GM12878 (cell line): ENCODE results near the gene SSX2IP. TPM values are rescaled to one million over a fixed set of nuclear protein-coding genes. Genes with fewer than 3 reads are reported as not detected.

ENCODE experiments used
- ATAC-seq: fragments of 200-7000 bp; cut with Tn5 transposase; 3 replicates; pipeline ENCODE4 v1.9.1; 2020; ENCODE audit warnings: mild to moderate bottlenecking, moderate library complexity
- BruUV-seq: library from RNA; stranded (reverse); fragments of 400-500 nt; replicated peaks from 2 replicates; lab custom pipeline; 2021; lab: Mats Ljungman, UMichigan
- CTCF ChIA-PET: fragments of 300-600 bp; sonication (Branson Sonifier 250); formaldehyde crosslinking; extraction: SDS; loops from one replicate; lab custom pipeline; 2021; ENCODE audit warnings: inconsistent platforms; lab: Yijun Ruan, JAX
- POLR2A ChIA-PET: fragments of 350-600 bp; formaldehyde crosslinking; extraction: SDS; loops from one replicate; lab custom pipeline; 2021; ENCODE audit warnings: inconsistent platforms; lab: Charles Lee
- RAD21 ChIA-PET: fragments of 300-600 bp; sonication (Branson Sonifier 250); formaldehyde crosslinking; loops from one replicate; lab custom pipeline; 2023; ENCODE audit warnings: antibody characterized with exemption; ENCODE audit not compliant: unreplicated experiment; lab: Charles Lee
- SMC1A ChIA-PET: fragments of 300-600 bp; sonication (Branson Sonifier 250); formaldehyde crosslinking; loops from one replicate; lab custom pipeline; 2023; ENCODE audit not compliant: unreplicated experiment, uncharacterized antibody; lab: Charles Lee
- DNase-seq: peaks from one replicate; pipeline ENCODE4 v3.0.0-alpha.2; 2011; ENCODE audit warnings: low read depth, low spot score
- FAIRE-seq: peaks from 3 replicates; lab custom pipeline; 2011; peaks lifted over from hg19 to GRCh38; lab: Jason Lieb, UNC
- H2AFZ ChIP-seq: 2 replicates; pipeline ENCODE4 v1.6.0; 2011; ENCODE audit warnings: low read depth, low read length, control low read depth; ENCODE audit not compliant: control insufficient read depth
- H3K27ac ChIP-seq: 2 replicates; pipeline ENCODE4 v1.5.1; 2011; ENCODE audit warnings: control low read depth; ENCODE audit not compliant: control insufficient read depth, insufficient read depth
- H3K27me3 ChIP-seq, 2 experiments: replicated peaks in 1 of 2; 2 replicates each; pipeline versions ENCODE4 v1.6.0 to v1.6.1; 2011; ENCODE audit warnings: low read length in 1 of 2; ENCODE audit not compliant: control insufficient read depth in 2 of 2, insufficient read depth in 2 of 2
- H3K36me3 ChIP-seq, 2 experiments: 2 replicates each; pipeline ENCODE4 v1.5.1; 2011; ENCODE audit warnings: low read length in 1 of 2; ENCODE audit not compliant: control insufficient read depth in 2 of 2, insufficient read depth in 2 of 2
- H3K4me1 ChIP-seq: 2 replicates; pipeline ENCODE4 v1.6.1; 2011; ENCODE audit warnings: mild to moderate bottlenecking, low read length, moderate library complexity, mixed read lengths; ENCODE audit not compliant: control insufficient read depth, insufficient read depth
- H3K4me2 ChIP-seq: 2 replicates; pipeline ENCODE4 v1.6.0; 2011; ENCODE audit warnings: control low read depth; ENCODE audit not compliant: control insufficient read depth, insufficient read depth
- H3K4me3 ChIP-seq: fragments of 200-600 bp; sonication (generic); 2 replicates; pipeline ENCODE4 v1.5.1; 2016
- H3K79me2 ChIP-seq: 2 replicates; pipeline ENCODE4 v1.6.0; 2011; ENCODE audit warnings: low read length; ENCODE audit not compliant: control insufficient read depth, insufficient read depth
- H3K9ac ChIP-seq: 2 replicates; pipeline ENCODE4 v1.8.0; 2011; ENCODE audit warnings: low read length, control low read depth, mixed read lengths; ENCODE audit not compliant: control insufficient read depth, insufficient read depth
- H3K9me3 ChIP-seq: replicated peaks from 3 replicates; pipeline ENCODE4 v1.5.1; 2011; ENCODE audit warnings: mild to moderate bottlenecking, low read length; ENCODE audit not compliant: control insufficient read depth, insufficient read depth
- H4K20me1 ChIP-seq: 2 replicates; pipeline ENCODE4 v1.6.0; 2011; ENCODE audit not compliant: control insufficient read depth, insufficient read depth
- BCL11A ChIP-seq: IDR thresholded peaks from 2 replicates; pipeline ENCODE4 v1.6.1; 2011; ENCODE audit warnings: low read depth, low read length
- BMI1 ChIP-seq: fragments of 450-650 bp; IDR thresholded peaks from 2 replicates; pipeline ENCODE4 v1.6.1; 2016; ENCODE audit warnings: mild to moderate bottlenecking, moderate library complexity, borderline replicate concordance
- E4F1 ChIP-seq: fragments of 450-650 bp; IDR thresholded peaks from 2 replicates; pipeline ENCODE4 v1.6.1; 2018; ENCODE audit warnings: borderline replicate concordance, mild to moderate bottlenecking; ENCODE audit not compliant: partially characterized antibody
- IRF3 ChIP-seq: fragments of 450-650 bp; IDR thresholded peaks from 2 replicates; pipeline ENCODE4 v1.6.1; 2014; ENCODE audit warnings: mild to moderate bottlenecking
- KLF5 ChIP-seq: fragments of 450-650 bp; IDR thresholded peaks from 2 replicates; pipeline ENCODE4 v1.6.1; 2014; ENCODE audit warnings: mild to moderate bottlenecking; ENCODE audit not compliant: partially characterized antibody
- MEF2B ChIP-seq: fragments of 450-650 bp; IDR thresholded peaks from 2 replicates; pipeline ENCODE4 v1.6.1; 2018; ENCODE audit warnings: mild to moderate bottlenecking, moderate library complexity; ENCODE audit not compliant: partially characterized antibody, poor library complexity, severe bottlenecking
- NFIC ChIP-seq: IDR thresholded peaks from 2 replicates; pipeline ENCODE4 v1.6.1; 2012; ENCODE audit warnings: low read depth, mild to moderate bottlenecking, inconsistent platforms, low read length, moderate library complexity
- NR2C1 ChIP-seq: fragments of 450-650 bp; IDR thresholded peaks from 2 replicates; pipeline ENCODE4 v1.6.1; 2017; ENCODE audit warnings: antibody characterized with exemption, mild to moderate bottlenecking, moderate library complexity
- SMARCA5 ChIP-seq: fragments of 450-650 bp; IDR thresholded peaks from 2 replicates; pipeline ENCODE4 v1.6.1; 2017; ENCODE audit warnings: mild to moderate bottlenecking
- SREBF2 ChIP-seq: IDR thresholded peaks from 2 replicates; pipeline ENCODE4 v1.6.1; 2012; ENCODE audit warnings: mild to moderate bottlenecking, low read length
- TBL1XR1 ChIP-seq: IDR thresholded peaks from 2 replicates; pipeline ENCODE4 v1.6.1; 2012; ENCODE audit warnings: low read depth, low read length, improper control_type of control experiment
- ZBTB11 ChIP-seq: fragments of 450-650 bp; formaldehyde crosslinking; IDR thresholded peaks from 2 replicates; pipeline ENCODE4 v1.5.0; 2022; ENCODE audit warnings: mild to moderate bottlenecking, missing genetic modification characterization
- ZNF24 ChIP-seq: fragments of 450-650 bp; IDR thresholded peaks from 2 replicates; pipeline ENCODE4 v1.6.1; 2017; ENCODE audit warnings: antibody characterized with exemption, mild to moderate bottlenecking
- ZNF622 ChIP-seq: fragments of 450-650 bp; IDR thresholded peaks from 2 replicates; pipeline ENCODE4 v1.6.1; 2017; ENCODE audit warnings: mild to moderate bottlenecking, inconsistent platforms
- ZZZ3 ChIP-seq: IDR thresholded peaks from 2 replicates; pipeline ENCODE4 v1.6.1; 2011; ENCODE audit warnings: low read depth; ENCODE audit not compliant: control insufficient read depth, insufficient read length
- WGBS: methylation state at CpG from one replicate; pipeline ENCODE4 v1.1.6; 2016; ENCODE audit warnings: low lambda C conversion rate; ENCODE audit not compliant: insufficient replicate concordance, insufficient coverage; ENCODE audit errors: missing lambda C conversion rate; 5-methylcytosine and 5-hydroxymethylcytosine counted together
- in situ Hi-C: fragments of 300-500 bp; cut with MboI; formaldehyde crosslinking; loops from 9 replicates; pipeline ENCODE4 v1.14.3; 2018; ENCODE audit warnings: mixed read lengths
- intact Hi-C: fragments of 100-400 bp; cut with micrococcal nuclease; formaldehyde crosslinking; loops from one replicate; pipeline ENCODE4 v1.14.2; 2022; ENCODE audit not compliant: unreplicated experiment
- polyA plus RNA-seq, 11 experiments: library from polyadenylated mRNA; depleted of rRNA in 4 of 11; unstranded in 6 of 11; stranded (reverse) in 5 of 11; fragments of >200 nt; fragmentation: Nextera tagmentation in 4 of 11; fragmentation: Illumina TruSeq in 1 of 11; extraction: Ambion mirVana in 4 of 11; extraction: Trizol in 1 of 11; gene quantifications; 1 replicate in 1 of 11; 2 replicates in 10 of 11; pipeline versions ENCODE4 v1.2.1 to v1.2.3, GENCODE V29; 2011 to 2016; ENCODE audit warnings: inconsistent platforms in 2 of 11, missing spikeins in 2 of 11, low read depth in 1 of 11
- total RNA-seq, 4 experiments: library from RNA; depleted of rRNA in 3 of 4; stranded (reverse); fragments of >200 nt in 3 of 4; fragmentation: Illumina TruSeq in 1 of 4; extraction: Trizol in 1 of 4; gene quantifications; 2 replicates each; pipeline versions ENCODE4 v1.2.1 to v1.2.3, GENCODE V29; 2013 to 2021

Gene SSX2IP
- total and polyA plus RNA-seq, 10 of the 15 experiments (the other 5 are each of a cell fraction or from before 2014, with no cell fraction given) = 3.3 to 14.0 (median 10.4) TPM

GRCh38 chr1:84736944-84737343, 46.7 kb upstream of the SSX2IP start:
- in situ Hi-C loops = no loop called here
- POLR2A ChIA-PET = no interaction called here
- no peak overlapping the region for H3K27ac ChIP-seq
- ATAC-seq (no peak), DNase-seq (no peak), FAIRE-seq (no peak)
- CTCF ChIA-PET = interaction anchor here (0.6 to 1.1 kb wide), 4 partner anchors 56 to 523 kb away, joined by 3 read pairs; partner anchors contain the start of gene C1orf52
- H3K4me2 ChIP-seq = no peak overlapping the region
- H4K20me1 ChIP-seq = no peaks in the 10 kb centered on the region
- H3K9ac ChIP-seq = no peak overlapping the region
- no peak overlapping the region for H3K4me3 ChIP-seq
- SMC1A ChIA-PET = interaction anchor here (1.0 to 4.2 kb wide), 6 partner anchors 11 to 66 kb away, joined by 3 to 20 read pairs (median 4); no protein-coding TSS in a partner anchor
- H3K27me3 ChIP-seq = no peaks in the 10 kb centered on the region
- 45% methylated on average over 3 of the region's 3 CpGs for WGBS
- no peak overlapping the region for H2AFZ ChIP-seq
- no peak for TF ChIP-seq IRF3
- TF ChIP-seq ZNF24 = no peak
- no peak for TF ChIP-seq NR2C1
- no peak for TF ChIP-seq E4F1
- no peak for TF ChIP-seq SMARCA5
- no peak for TF ChIP-seq ZZZ3
- no peak for TF ChIP-seq ZNF622
- no peak for TF ChIP-seq SREBF2
- no peak for TF ChIP-seq KLF5
- TF ChIP-seq MEF2B = no peak
- TF ChIP-seq TBL1XR1 = no peak
- no peak for TF ChIP-seq BMI1
- TF ChIP-seq ZBTB11 (CRISPR knock-in tag) = no peak
- no peak for TF ChIP-seq NFIC
- no peak for TF ChIP-seq BCL11A
- no TSS peak for BruUV-seq
- no peaks in the 10 kb centered on the region for H3K4me1 ChIP-seq
- H3K9me3 ChIP-seq = no peaks in the 10 kb centered on the region
- RAD21 ChIA-PET = interaction anchor here (1.6 to 2.1 kb wide), 3 partner anchors 21 to 69 kb away, joined by 3 to 5 read pairs (median 3); no protein-coding TSS in a partner anchor
- H3K79me2 ChIP-seq = no peaks in the 10 kb centered on the region
- no peaks in the 10 kb centered on the region for H3K36me3 ChIP-seq
- intact Hi-C loops = no loop called here
